GM12874 (cell line): ENCODE measurements around the gene SIGLEC7.
A peak's percentile ranks its signal among the peaks of the same experiment; 100 is the strongest.

Source experiments
- TF ChIP-seq, protein P1 (sequence below): IDR thresholded peaks from 2 replicates; pipeline ENCODE4 v1.5.1; 2011; ENCODE audit warnings: low read depth, mild to moderate bottlenecking, control low read depth, low read length, moderate library complexity; ENCODE audit not compliant: insufficient read depth

The SIGLEC7 gene

GRCh38 chr19:51108066-51108804 lies 33.9 kb upstream of the SIGLEC7 start, which contains the start of gene CTU1:
Gene CTU1 (minus strand): TSS chr19:51108409. CDS start chr19:51104569, 3,840 bp downstream.
- TF ChIP-seq, protein P1, sequence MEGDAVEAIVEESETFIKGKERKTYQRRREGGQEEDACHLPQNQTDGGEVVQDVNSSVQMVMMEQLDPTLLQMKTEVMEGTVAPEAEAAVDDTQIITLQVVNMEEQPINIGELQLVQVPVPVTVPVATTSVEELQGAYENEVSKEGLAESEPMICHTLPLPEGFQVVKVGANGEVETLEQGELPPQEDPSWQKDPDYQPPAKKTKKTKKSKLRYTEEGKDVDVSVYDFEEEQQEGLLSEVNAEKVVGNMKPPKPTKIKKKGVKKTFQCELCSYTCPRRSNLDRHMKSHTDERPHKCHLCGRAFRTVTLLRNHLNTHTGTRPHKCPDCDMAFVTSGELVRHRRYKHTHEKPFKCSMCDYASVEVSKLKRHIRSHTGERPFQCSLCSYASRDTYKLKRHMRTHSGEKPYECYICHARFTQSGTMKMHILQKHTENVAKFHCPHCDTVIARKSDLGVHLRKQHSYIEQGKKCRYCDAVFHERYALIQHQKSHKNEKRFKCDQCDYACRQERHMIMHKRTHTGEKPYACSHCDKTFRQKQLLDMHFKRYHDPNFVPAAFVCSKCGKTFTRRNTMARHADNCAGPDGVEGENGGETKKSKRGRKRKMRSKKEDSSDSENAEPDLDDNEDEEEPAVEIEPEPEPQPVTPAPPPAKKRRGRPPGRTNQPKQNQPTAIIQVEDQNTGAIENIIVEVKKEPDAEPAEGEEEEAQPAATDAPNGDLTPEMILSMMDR, result no peak

GRCh38 chr19:51108805-51109146 lies 33.3 kb upstream of the SIGLEC7 start:
- TF ChIP-seq, protein P1, result no peak

- TF ChIP-seq, protein P1, result no peak
Observed at GRCh38 chr19:51110666-51110971, 31.5 kb upstream of the SIGLEC7 start.

GRCh38 chr19:51111606-51112005 lies 30.5 kb upstream of the SIGLEC7 start:
- TF ChIP-seq, protein P1, result 0 out of 2 replicates have a peak, but pooled peaks have one; percentile 35

- TF ChIP-seq, protein P1, result no peak
Observed at GRCh38 chr19:51114087-51114729, 27.9 kb upstream of the SIGLEC7 start.

- TF ChIP-seq, protein P1, result no peak
Observed at GRCh38 chr19:51116736-51117286, 25.3 kb upstream of the SIGLEC7 start.

DNA sequence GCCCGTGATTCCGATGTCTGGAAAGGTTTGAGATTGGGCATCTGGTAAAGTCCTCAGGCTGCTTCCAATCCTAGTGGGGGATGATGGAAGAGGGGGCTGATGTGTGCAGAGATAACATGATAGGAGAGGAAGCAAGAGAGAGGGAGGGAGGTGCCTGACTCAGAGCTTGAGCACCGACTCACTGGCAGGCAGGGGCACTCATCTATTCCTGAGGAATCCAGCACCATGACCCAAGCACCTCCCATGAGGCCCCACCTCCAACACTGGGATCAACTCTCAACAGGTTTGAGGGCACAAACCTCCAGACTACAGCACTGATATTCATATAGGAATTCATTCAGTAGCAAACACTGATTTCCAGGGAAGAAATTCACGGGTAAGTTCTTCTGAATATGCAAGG lies 23.0 kb upstream of the SIGLEC7 start:
- TF ChIP-seq, protein P1, result no peak
